Caco-2 (cell line): ENCODE measurements around the gene PPP1R27. TPM values are rescaled to one million over a fixed set of nuclear protein-coding genes. Genes with fewer than 3 reads are reported as not detected.

Experiments
- BruUV-seq: library from RNA; stranded (reverse); fragments of 400-500 nt; replicated peaks from 2 replicates; lab custom pipeline; 2021; lab: Mats Ljungman, UMichigan
- CTCF ChIA-PET: fragments of 300-600 bp; sonication (Branson Sonifier 250); formaldehyde crosslinking; loops from one replicate; lab custom pipeline; 2022; ENCODE audit warnings: antibody characterized with exemption; lab: Charles Lee
- POLR2A ChIA-PET: fragments of 300-600 bp; sonication (Branson Sonifier 250); formaldehyde crosslinking; loops from one replicate; lab custom pipeline; 2022; ENCODE audit warnings: antibody characterized with exemption; lab: Charles Lee
- DNase-seq, 2 experiments: peaks; one replicate each; pipeline versions ENCODE4 v3.0.0 to v3.0.0-alpha.2; 2020 to 2022
- H3K27me3 ChIP-seq: replicated peaks from 2 replicates; pipeline ENCODE4 v1.6.0; 2011; ENCODE audit warnings: low read length; ENCODE audit not compliant: control insufficient read depth, insufficient read depth
- H3K36me3 ChIP-seq: 2 replicates; pipeline ENCODE4 v1.5.1; 2011; ENCODE audit warnings: low read length; ENCODE audit not compliant: control insufficient read depth, insufficient read depth
- H3K4me1 ChIP-seq: fragments of 250-450 bp; sonication (Bioruptor Pico); 2 replicates; pipeline ENCODE4 v1.5.1; 2020; ENCODE audit warnings: mild to moderate bottlenecking
- H3K4me3 ChIP-seq: 2 replicates; pipeline ENCODE4 v1.5.1; 2011; ENCODE audit warnings: low read depth, mild to moderate bottlenecking, control low read depth, low read length
- H3K9me3 ChIP-seq: fragments of 250-450 bp; sonication (Bioruptor Pico); 2 replicates; pipeline ENCODE4 v1.5.1; 2020; ENCODE audit warnings: mild to moderate bottlenecking, moderate library complexity
- H3K27ac Mint-ChIP-seq: one replicate; pipeline ENCODE4 v1.8.0; 2022; ENCODE audit warnings: mixed read lengths; ENCODE audit not compliant: unreplicated experiment
- H3K27me3 Mint-ChIP-seq: one replicate; pipeline ENCODE4 v1.8.0; 2022; ENCODE audit warnings: mixed read lengths; ENCODE audit not compliant: insufficient read depth, unreplicated experiment
- H3K36me3 Mint-ChIP-seq: one replicate; pipeline ENCODE4 v1.8.0; 2022; ENCODE audit warnings: mild to moderate bottlenecking, mixed read lengths; ENCODE audit not compliant: insufficient read depth, unreplicated experiment
- H3K4me1 Mint-ChIP-seq: one replicate; pipeline ENCODE4 v1.8.0; 2022; ENCODE audit warnings: low read depth, mixed read lengths; ENCODE audit not compliant: unreplicated experiment
- H3K4me3 Mint-ChIP-seq: one replicate; pipeline ENCODE4 v1.8.0; 2022; ENCODE audit warnings: mild to moderate bottlenecking, moderate library complexity, mixed read lengths; ENCODE audit not compliant: unreplicated experiment
- H3K9me3 Mint-ChIP-seq: one replicate; pipeline ENCODE4 v1.8.0; 2022; ENCODE audit warnings: mixed read lengths; ENCODE audit not compliant: unreplicated experiment
- CTCF ChIP-seq, 2 experiments: fragments of 200-600 bp in 1 of 2; IDR thresholded peaks; 1 replicate in 1 of 2; 2 replicates in 1 of 2; pipeline versions ENCODE4 v1.5.1 to v1.8.0; 2011 to 2022; ENCODE audit warnings: antibody characterized with exemption in 1 of 2, control low read depth in 1 of 2, inconsistent platforms in 1 of 2, low read depth in 1 of 2, low read length in 1 of 2, mild to moderate bottlenecking in 1 of 2, moderate library complexity in 1 of 2; ENCODE audit not compliant: insufficient read depth in 1 of 2, severe bottlenecking in 1 of 2, unreplicated experiment in 1 of 2
- intact Hi-C: fragments of 100-400 bp; cut with micrococcal nuclease; formaldehyde crosslinking; loops from one replicate; pipeline ENCODE4 v1.10.0; 2022; ENCODE audit not compliant: unreplicated experiment
- total RNA-seq: library from RNA; stranded (reverse); gene quantifications from 2 replicates; pipeline ENCODE4 v1.2.3, GENCODE V29; 2022

The PPP1R27 gene
- total RNA-seq, 1 experiment from 2014 or later, result 0.93 TPM

- Mint-ChIP-seq H3K27ac (no peak overlapping the region), H3K4me1 (peaks cover 13% of the 10 kb centered on the region), H3K4me3 (no peak overlapping the region), H3K27me3 (no peaks in the 10 kb centered on the region), H3K36me3 (peaks cover 6% of the 10 kb centered on the region), H3K9me3 (no peaks in the 10 kb centered on the region)
- Histone ChIP-seq H3K27me3 (no peaks in the 10 kb centered on the region), H3K9me3 (no peaks in the 10 kb centered on the region), H3K4me1 (no peaks in the 10 kb centered on the region), H3K4me3 (no peak overlapping the region), H3K36me3 (no peaks in the 10 kb centered on the region)
- no peak for TF ChIP-seq CTCF (IDR thresholded peaks at IDR 0.05; ENCODE audit: insufficient read depth in 1 of 2, low read depth in 1 of 2, low read length in 1 of 2, severe bottlenecking in 1 of 2, unreplicated experiment in 1 of 2)
- no peak for DNase-seq
- CTCF ChIA-PET, result interaction anchor here (0.6 to 2.9 kb wide), 2 partner anchors 89 to 119 kb away, joined by 4 to 9 read pairs; no protein-coding TSS in a partner anchor
- no TSS peak for BruUV-seq
- intact Hi-C loops, result no loop called here
- POLR2A ChIA-PET, result interaction anchor here (0.6 to 1.3 kb wide), 2 partner anchors 10 to 31 kb away, joined by 4 read pairs; no protein-coding TSS in a partner anchor
Measured at GRCh38 chr17:81824595-81824994, 10.3 kb downstream of the PPP1R27 start.

GRCh38 chr17:81823820-81824550 lies 10.9 kb downstream of the PPP1R27 start:
- TF ChIP-seq CTCF (IDR thresholded peaks at IDR 0.05; ENCODE audit: insufficient read depth in 1 of 2, low read depth in 1 of 2, low read length in 1 of 2, severe bottlenecking in 1 of 2, unreplicated experiment in 1 of 2), result no peak
- ChIA-PET CTCF (interaction anchor here (2.9 kb wide), 1 partner anchor 88 kb away, joined by 9 read pairs; no protein-coding TSS in a partner anchor), POLR2A (no interaction called here)
- Mint-ChIP-seq H3K4me1 (peaks cover 13% of the 10 kb centered on the region), H3K36me3 (peaks cover 6% of the 10 kb centered on the region), H3K9me3 (no peaks in the 10 kb centered on the region), H3K4me3 (no peak overlapping the region), H3K27ac (peak overlapping the region; percentile 57), H3K27me3 (no peaks in the 10 kb centered on the region)
- no peaks in the 10 kb centered on the region for H3K9me3 ChIP-seq
- no peaks in the 10 kb centered on the region for H3K36me3 ChIP-seq
- intact Hi-C loops, result no loop called here
- H3K27me3 ChIP-seq, result no peaks in the 10 kb centered on the region
- H3K4me3 ChIP-seq, result no peak overlapping the region
- H3K4me1 ChIP-seq, result no peaks in the 10 kb centered on the region
- BruUV-seq, result no TSS peak
- DNase-seq, result no peak

- Histone ChIP-seq H3K27me3 (no peaks in the 10 kb centered on the region), H3K36me3 (no peaks in the 10 kb centered on the region), H3K4me1 (no peaks in the 10 kb centered on the region), H3K9me3 (no peaks in the 10 kb centered on the region), H3K4me3 (no peak overlapping the region)
- no peaks in the 10 kb centered on the region for H3K27me3 Mint-ChIP-seq
- intact Hi-C loops, result no loop called here
- H3K4me1 Mint-ChIP-seq, result peaks cover 7% of the 10 kb centered on the region
- no TSS peak for BruUV-seq
- peaks cover 6% of the 10 kb centered on the region for H3K36me3 Mint-ChIP-seq
- ChIA-PET CTCF (interaction anchor here (0.6 to 1.5 kb wide), 3 partner anchors 10 to 139 kb away, joined by 5 read pairs; partner anchors contain the start of gene MCRIP1), POLR2A (no interaction called here)
- H3K4me3 Mint-ChIP-seq, result no peak overlapping the region
- no peak for TF ChIP-seq CTCF (IDR thresholded peaks at IDR 0.05; ENCODE audit: insufficient read depth in 1 of 2, low read depth in 1 of 2, low read length in 1 of 2, severe bottlenecking in 1 of 2, unreplicated experiment in 1 of 2)
- peak overlapping the region; percentile 57 for H3K27ac Mint-ChIP-seq
- no peak for DNase-seq
- H3K9me3 Mint-ChIP-seq, result no peaks in the 10 kb centered on the region
Measured at GRCh38 chr17:81822996-81823819, 11.6 kb downstream of the PPP1R27 start.
